Measurements from ENCODE around the gene PARD3B.

PARD3B gene

GRCh38 chr2:204691911-204692510 lies 146.7 kb downstream of the PARD3B start:
- TF ChIP-seq MYC (IDR thresholded peaks at IDR 0.05; ENCODE audit: low read depth, low read length) (no peak), CTCF (IDR thresholded peaks at IDR 0.05; ENCODE audit: low read depth, low read length) (peak; percentile 67)

GRCh38 chr2:204692790-204693189 lies 147.5 kb downstream of the PARD3B start:
- no peak for DNase-seq (ENCODE audit: low read depth)
- TF ChIP-seq MAX (IDR thresholded peaks at IDR 0.05; ENCODE audit: low read depth, low read length) (no peak), CTCF (IDR thresholded peaks at IDR 0.05; ENCODE audit: low read depth, low read length) (no peak), POLR2A (IDR thresholded peaks at IDR 0.05; ENCODE audit: extremely low read depth, insufficient read length) (no peak), MYC (IDR thresholded peaks at IDR 0.05; ENCODE audit: low read depth, low read length) (no peak)
- no peak overlapping the region for H3K4me3 ChIP-seq (ENCODE audit: low read depth, low read length)

More at GRCh38 chr2:204691911-204692510, 146.7 kb downstream of the PARD3B start:
- DNase-seq (ENCODE audit: low read depth) = peak; percentile 76
- H3K4me3 ChIP-seq (ENCODE audit: low read depth, low read length) = no peak overlapping the region

GRCh38 chr2:204693262-204693661 lies 148.0 kb downstream of the PARD3B start:
- no peak for DNase-seq (ENCODE audit: low read depth)
- TF ChIP-seq POLR2A (IDR thresholded peaks at IDR 0.05; ENCODE audit: extremely low read depth, insufficient read length) (no peak), CTCF (IDR thresholded peaks at IDR 0.05; ENCODE audit: low read depth, low read length) (no peak), MYC (IDR thresholded peaks at IDR 0.05; ENCODE audit: low read depth, low read length) (no peak), MAX (IDR thresholded peaks at IDR 0.05; ENCODE audit: low read depth, low read length) (no peak)
- H3K4me3 ChIP-seq (ENCODE audit: low read depth, low read length) = no peak overlapping the region

- no peak for DNase-seq (ENCODE audit: low read depth)
- TF ChIP-seq MYC (IDR thresholded peaks at IDR 0.05; ENCODE audit: low read depth, low read length) = no peak
- TF ChIP-seq MAX (IDR thresholded peaks at IDR 0.05; ENCODE audit: low read depth, low read length) = no peak
- TF ChIP-seq CTCF (IDR thresholded peaks at IDR 0.05; ENCODE audit: low read depth, low read length) = no peak
- TF ChIP-seq POLR2A (IDR thresholded peaks at IDR 0.05; ENCODE audit: extremely low read depth, insufficient read length) = no peak
- H3K4me3 ChIP-seq (ENCODE audit: low read depth, low read length) = no peak overlapping the region
These were observed 150.2 kb downstream of the PARD3B start for GRCh38 chr2:204695506-204695905.

GRCh38 chr2:204696124-204696523 lies 150.8 kb downstream of the PARD3B start:
- H3K4me3 ChIP-seq (ENCODE audit: low read depth, low read length) = no peak overlapping the region
- DNase-seq (ENCODE audit: low read depth) = no peak
- TF ChIP-seq MYC (IDR thresholded peaks at IDR 0.05; ENCODE audit: low read depth, low read length) (no peak), POLR2A (IDR thresholded peaks at IDR 0.05; ENCODE audit: extremely low read depth, insufficient read length) (no peak), CTCF (IDR thresholded peaks at IDR 0.05; ENCODE audit: low read depth, low read length) (no peak), MAX (IDR thresholded peaks at IDR 0.05; ENCODE audit: low read depth, low read length) (no peak)
